Measurements from ENCODE around the gene PRDX3. TPM values are rescaled to one million over a fixed set of nuclear protein-coding genes. Genes with fewer than 3 reads are reported as not detected.

Gene PRDX3
- 299 to 330 TPM (median 326 TPM) in 5 replicates for total RNA-seq (2022; extraction: Qiagen RNA extraction)

DNA sequence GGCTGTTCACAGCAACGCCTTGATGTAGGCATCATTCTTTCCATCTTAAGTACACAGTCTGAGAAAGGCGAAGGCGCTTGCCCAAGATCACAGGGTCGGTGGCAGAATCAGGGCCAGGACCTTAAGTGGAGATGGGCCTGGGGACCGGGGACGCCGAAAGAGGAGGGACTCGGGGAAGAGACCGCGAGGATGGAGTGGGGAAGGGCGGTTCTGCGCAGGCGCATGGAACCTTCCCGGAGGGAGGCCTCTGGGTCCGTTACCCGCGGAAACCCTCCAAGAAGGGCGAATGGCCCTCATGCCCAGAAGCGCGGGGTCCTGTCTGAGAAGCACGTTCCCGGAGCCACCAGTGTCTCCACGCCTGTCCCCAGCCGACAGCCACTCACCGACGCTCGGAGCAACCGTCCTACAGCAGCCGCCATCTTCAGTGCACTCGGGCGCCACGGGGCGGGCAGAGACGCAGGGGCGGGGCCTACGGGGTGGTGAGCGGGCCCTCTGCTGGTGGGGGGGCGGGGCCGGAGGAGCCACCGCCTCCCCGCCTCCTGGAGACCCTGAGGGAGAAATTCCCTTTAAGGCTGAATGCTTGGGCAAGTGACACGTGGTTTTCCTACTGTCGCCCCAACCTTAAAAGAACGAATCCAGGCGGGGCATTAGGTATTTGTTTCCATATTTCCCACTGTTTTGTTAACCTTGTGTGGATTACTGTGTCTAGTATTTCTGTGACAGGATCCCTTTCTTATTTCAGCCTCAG, at the start of gene PRDX3:
PRDX3 (minus strand) TSS at position 441 of the 748 bp plus-strand sequence; CDS start at position 419, 22 bp downstream.

DNA sequence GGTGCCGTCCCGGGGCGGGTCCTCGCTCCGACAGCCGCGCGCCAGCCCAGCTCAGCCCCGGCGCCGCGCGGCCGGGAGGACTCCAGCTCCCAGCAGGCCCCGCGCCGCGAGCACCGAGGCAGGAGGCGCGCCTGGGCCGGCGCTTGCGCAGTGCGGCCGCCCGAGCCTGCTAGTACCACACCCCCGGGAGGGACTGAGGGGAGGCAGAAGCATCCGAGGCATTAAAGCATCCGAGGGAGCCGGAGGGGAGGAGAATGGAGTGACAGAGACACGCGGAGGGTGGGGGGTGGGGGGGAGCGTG, 28.7 kb upstream of the PRDX3 start, which contains the start of gene GRK5:
GRK5 (plus strand) TSS at position 206 of the 301 bp plus-strand sequence. CDS start 347 bp downstream, outside the sequence.

DNA sequence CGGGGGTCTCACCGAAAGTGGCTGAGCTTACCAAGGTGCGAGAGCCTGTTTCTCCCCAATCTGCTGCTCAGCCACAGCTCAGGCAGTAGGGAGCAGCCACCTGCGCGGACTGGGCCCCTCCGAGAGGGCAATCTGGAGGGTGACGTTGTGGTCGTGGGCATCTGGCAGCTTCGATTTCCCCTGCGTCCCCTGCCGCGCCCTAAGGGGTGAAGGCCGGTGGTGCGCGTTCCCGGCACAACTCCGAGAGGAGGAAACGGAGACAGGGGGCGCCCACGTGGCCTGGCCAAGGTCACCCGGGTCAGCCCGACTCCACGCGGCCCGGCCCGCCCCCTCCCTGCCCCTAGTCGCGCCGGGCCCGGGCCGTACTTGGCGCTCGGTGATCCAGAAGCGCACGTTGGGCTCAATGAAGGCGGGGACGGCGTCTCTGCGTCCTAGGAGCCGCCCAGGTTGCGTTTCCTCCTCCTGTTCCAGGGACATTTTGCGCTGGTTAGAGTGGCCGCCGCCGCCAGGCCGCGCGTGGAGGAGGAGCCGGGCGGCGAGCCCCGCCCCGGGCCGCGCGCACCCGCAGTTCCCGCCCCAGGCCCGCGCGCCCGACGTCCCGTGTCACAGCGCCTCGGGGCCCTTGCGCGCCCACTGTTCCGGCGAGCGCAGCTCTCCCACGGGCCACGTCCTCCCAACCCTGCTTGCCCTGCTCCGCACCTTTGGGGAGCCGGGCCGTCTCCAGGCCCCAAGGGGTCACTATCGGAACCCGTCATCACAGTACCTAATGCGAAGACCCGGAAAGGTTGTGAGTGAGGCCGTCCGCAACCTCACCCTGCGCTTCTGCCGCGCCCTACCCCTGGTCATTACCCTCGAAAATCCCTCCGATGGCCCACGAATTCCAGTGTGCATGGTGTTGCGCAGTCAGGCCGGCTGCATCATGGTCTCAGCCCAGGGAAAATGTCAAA, 13.2 kb downstream of the PRDX3 start, which contains the start of gene SFXN4:
SFXN4 (minus strand) TSS at position 544 of the 947 bp plus-strand sequence; CDS start at position 477, 67 bp downstream.

Other genes with a start within 250 kb of the PRDX3 start
- 1.6 to 3.2 TPM (median 2.9 TPM) in 5 replicates for gene NANOS1, start 149.1 kb downstream of the PRDX3 start, total RNA-seq (2022; extraction: Qiagen RNA extraction)
- 111 to 155 TPM (median 134 TPM) in 5 replicates for gene EIF3A, start 98.0 kb downstream of the PRDX3 start, total RNA-seq (2022; extraction: Qiagen RNA extraction)
- 46.8 to 63.6 TPM (median 58.5 TPM) in 5 replicates for gene DENND10, start 74.7 kb downstream of the PRDX3 start, total RNA-seq (2022; extraction: Qiagen RNA extraction)
- 43.3 to 53.1 TPM (median 48.2 TPM) in 5 replicates for gene SFXN4, start 13.1 kb downstream of the PRDX3 start, total RNA-seq (2022; extraction: Qiagen RNA extraction)
- 10.9 to 12.7 TPM (median 12.1 TPM) in 5 replicates for gene GRK5, start 28.8 kb upstream of the PRDX3 start, total RNA-seq (2022; extraction: Qiagen RNA extraction)